GM12864 (cell line): ENCODE data around the gene LENG9.

Experiments used
- DNase-seq: peaks from one replicate; pipeline ENCODE4 v3.0.0-alpha.2; 2011; ENCODE audit warnings: low read depth
- H3K4me3 ChIP-seq: 2 replicates; pipeline ENCODE4 v1.5.1; 2011; ENCODE audit warnings: mild to moderate bottlenecking, low read depth, low read length, control low read depth
- CTCF ChIP-seq: IDR thresholded peaks from 2 replicates; pipeline ENCODE4 v1.5.1; 2011; ENCODE audit warnings: low read depth, mild to moderate bottlenecking, moderate library complexity, low read length, control low read depth, inconsistent platforms; ENCODE audit errors: missing control alignments

LENG9 gene

GRCh38 chr19:54482889-54483288, 19.3 kb upstream of the LENG9 start:
- TF ChIP-seq CTCF, result no peak
- H3K4me3 ChIP-seq, result no peak overlapping the region
- no peak for DNase-seq

- no peak for DNase-seq
- TF ChIP-seq CTCF, result peak; percentile 87
- no peak overlapping the region for H3K4me3 ChIP-seq
Measured at GRCh38 chr19:54481326-54481930, 17.9 kb upstream of the LENG9 start.

- H3K4me3 ChIP-seq, result no peak overlapping the region
- TF ChIP-seq CTCF, result no peak
- DNase-seq, result no peak
Measured at GRCh38 chr19:54480051-54480450, 16.5 kb upstream of the LENG9 start.

- TF ChIP-seq CTCF, result peak; percentile 85
- no peak overlapping the region for H3K4me3 ChIP-seq
- DNase-seq, result no peak
Measured at GRCh38 chr19:54478677-54479266, 15.2 kb upstream of the LENG9 start.

- no peak overlapping the region for H3K4me3 ChIP-seq
- TF ChIP-seq CTCF, result peak; percentile 20
- DNase-seq, result no peak
Measured at GRCh38 chr19:54477650-54478049, 14.1 kb upstream of the LENG9 start.

- DNase-seq, result no peak
- H3K4me3 ChIP-seq, result no peak overlapping the region
- TF ChIP-seq CTCF, result no peak
Measured at GRCh38 chr19:54475706-54476105, 12.1 kb upstream of the LENG9 start.

- TF ChIP-seq CTCF, result no peak
- H3K4me3 ChIP-seq, result no peak overlapping the region
- DNase-seq, result no peak
Measured at GRCh38 chr19:54473892-54474372, 10.4 kb upstream of the LENG9 start.
